GM19023 (cell line): ENCODE measurements around the gene MRPL20.
"Not testable (repeated sequence)": the region's sequence is repeated elsewhere in the genome, so short reads cannot be mapped to it uniquely, and the experiment has no call there.

Experiments used
- ATAC-seq: cut with Tn5 transposase; IDR thresholded peaks from one replicate; pipeline ENCODE4 v1.9.1; 2021; ENCODE audit warnings: mild to moderate bottlenecking, moderate library complexity; ENCODE audit not compliant: unreplicated experiment

MRPL20 gene

GRCh38 chr1:1427106-1427819 is 20.2 kb upstream of the MRPL20 start:
- no peak for ATAC-seq

GRCh38 chr1:1426496-1427105 is 19.5 kb upstream of the MRPL20 start:
- ATAC-seq: no peak

- no peak for ATAC-seq
Observed at GRCh38 chr1:1425753-1426495, 18.8 kb upstream of the MRPL20 start.

GRCh38 chr1:1425426-1425752 is 18.3 kb upstream of the MRPL20 start:
- ATAC-seq: no peak

- no peak for ATAC-seq
Observed at GRCh38 chr1:1424707-1425106, 17.6 kb upstream of the MRPL20 start.

- ATAC-seq: no peak
Observed at GRCh38 chr1:1423245-1423597, 16.1 kb upstream of the MRPL20 start.

GRCh38 chr1:1422465-1423244 is 15.6 kb upstream of the MRPL20 start:
- no peak for ATAC-seq

- ATAC-seq: no peak
Observed at GRCh38 chr1:1421907-1422464, 14.9 kb upstream of the MRPL20 start.

- ATAC-seq: no peak
Observed at GRCh38 chr1:1421147-1421906, 14.2 kb upstream of the MRPL20 start, which contains the start of gene ANKRD65. TSS of gene ANKRD65 (minus strand) at chr1:1421276. CDS start at chr1:1421005, 271 bp downstream.

- ATAC-seq: no peak
Observed at GRCh38 chr1:1420654-1421141, 13.6 kb upstream of the MRPL20 start.

GRCh38 chr1:1419813-1420653 is 12.9 kb upstream of the MRPL20 start:
- ATAC-seq: no peak

- no peak for ATAC-seq
Observed at GRCh38 chr1:1419363-1419812, 12.3 kb upstream of the MRPL20 start.

- ATAC-seq: no peak
Observed at GRCh38 chr1:1418464-1419362, 11.6 kb upstream of the MRPL20 start.

GRCh38 chr1:1417825-1418463 is 10.9 kb upstream of the MRPL20 start:
- ATAC-seq: not testable (repeated sequence)

GRCh38 chr1:1417396-1417795 is 10.3 kb upstream of the MRPL20 start:
- ATAC-seq: not testable (repeated sequence)

GRCh38 chr1:1415751-1416150 is 8.7 kb upstream of the MRPL20 start:
- ATAC-seq: no peak

GRCh38 chr1:1412311-1412902 is 5.3 kb upstream of the MRPL20 start:
- ATAC-seq: not testable (repeated sequence)
